ENCODE results near the gene KIF16B. TPM values are rescaled to one million over a fixed set of nuclear protein-coding genes. Genes with fewer than 3 reads are reported as not detected.

The KIF16B gene
- total and polyA plus RNA-seq, 2 experiments from 2014 or later, result 6.5 to 11.1 TPM

DNA sequence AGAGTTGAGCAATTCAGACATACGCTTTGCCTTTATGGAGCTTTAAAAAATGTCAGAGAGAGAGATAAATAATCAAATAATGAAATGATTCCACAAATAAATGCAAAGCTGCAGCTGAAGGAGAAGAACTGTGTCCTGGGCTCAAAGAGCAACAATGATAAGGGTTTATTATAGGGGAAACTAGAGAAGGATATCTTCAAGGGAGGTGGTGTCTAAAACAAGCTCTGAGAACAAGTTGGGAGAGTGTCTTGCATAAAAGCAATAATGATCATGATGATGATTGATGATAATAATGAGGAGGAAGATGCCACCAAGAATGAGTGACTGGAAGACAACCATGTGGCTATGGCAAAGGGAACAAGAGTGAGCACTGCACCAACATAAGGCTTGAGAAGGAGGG lies 164.3 kb downstream of the KIF16B start:
- no peak overlapping the region for H2AFZ ChIP-seq
- Mint-ChIP-seq H3K27me3 (ENCODE audit: insufficient read depth, low read depth, poor library complexity) (peaks cover 2% of the 10 kb centered on the region), H3K9me3 (peaks cover 3% of the 10 kb centered on the region; the same call in 1 of the 3 replicates), H3K4me3 (no peak overlapping the region), H3K36me3 (ENCODE audit: low read depth) (peaks cover 20% of the 10 kb centered on the region; the same call in 2 of the 3 replicates), H3K4me1 (no peaks in the 10 kb centered on the region), H3K27ac (no peak overlapping the region)
- DNase-seq (ENCODE audit: low spot score), result no peak
- H3K27ac ChIP-seq (ENCODE audit: low read depth), result no peak overlapping the region
- no peaks in the 10 kb centered on the region for H3K4me1 ChIP-seq (ENCODE audit: insufficient read depth)
- ATAC-seq, result no peak
- H3K9me2 ChIP-seq (ENCODE audit: insufficient read depth), result no peaks in the 10 kb centered on the region; the same call in 1 of the 2 replicates
- H3K4me3 ChIP-seq, result no peak overlapping the region
- H4K20me1 ChIP-seq (replicated peaks; ENCODE audit: insufficient read depth), result no peaks in the 10 kb centered on the region
- no peaks in the 10 kb centered on the region for H3K79me2 ChIP-seq (replicated peaks; ENCODE audit: insufficient read depth)
- no peaks in the 10 kb centered on the region for H3K36me3 ChIP-seq (ENCODE audit: insufficient read depth)
- no peak overlapping the region for H3K4me2 ChIP-seq
- H3K27me3 ChIP-seq (ENCODE audit: insufficient read depth), result no peaks in the 10 kb centered on the region
- no peaks in the 10 kb centered on the region for H3F3A ChIP-seq (replicated peaks; ENCODE audit: low read depth)
- TF ChIP-seq, protein P1, sequence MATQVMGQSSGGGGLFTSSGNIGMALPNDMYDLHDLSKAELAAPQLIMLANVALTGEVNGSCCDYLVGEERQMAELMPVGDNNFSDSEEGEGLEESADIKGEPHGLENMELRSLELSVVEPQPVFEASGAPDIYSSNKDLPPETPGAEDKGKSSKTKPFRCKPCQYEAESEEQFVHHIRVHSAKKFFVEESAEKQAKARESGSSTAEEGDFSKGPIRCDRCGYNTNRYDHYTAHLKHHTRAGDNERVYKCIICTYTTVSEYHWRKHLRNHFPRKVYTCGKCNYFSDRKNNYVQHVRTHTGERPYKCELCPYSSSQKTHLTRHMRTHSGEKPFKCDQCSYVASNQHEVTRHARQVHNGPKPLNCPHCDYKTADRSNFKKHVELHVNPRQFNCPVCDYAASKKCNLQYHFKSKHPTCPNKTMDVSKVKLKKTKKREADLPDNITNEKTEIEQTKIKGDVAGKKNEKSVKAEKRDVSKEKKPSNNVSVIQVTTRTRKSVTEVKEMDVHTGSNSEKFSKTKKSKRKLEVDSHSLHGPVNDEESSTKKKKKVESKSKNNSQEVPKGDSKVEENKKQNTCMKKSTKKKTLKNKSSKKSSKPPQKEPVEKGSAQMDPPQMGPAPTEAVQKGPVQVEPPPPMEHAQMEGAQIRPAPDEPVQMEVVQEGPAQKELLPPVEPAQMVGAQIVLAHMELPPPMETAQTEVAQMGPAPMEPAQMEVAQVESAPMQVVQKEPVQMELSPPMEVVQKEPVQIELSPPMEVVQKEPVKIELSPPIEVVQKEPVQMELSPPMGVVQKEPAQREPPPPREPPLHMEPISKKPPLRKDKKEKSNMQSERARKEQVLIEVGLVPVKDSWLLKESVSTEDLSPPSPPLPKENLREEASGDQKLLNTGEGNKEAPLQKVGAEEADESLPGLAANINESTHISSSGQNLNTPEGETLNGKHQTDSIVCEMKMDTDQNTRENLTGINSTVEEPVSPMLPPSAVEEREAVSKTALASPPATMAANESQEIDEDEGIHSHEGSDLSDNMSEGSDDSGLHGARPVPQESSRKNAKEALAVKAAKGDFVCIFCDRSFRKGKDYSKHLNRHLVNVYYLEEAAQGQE (IDR thresholded peaks at IDR 0.05; ENCODE audit: unreplicated experiment), result no peak
- no peak for TF ChIP-seq EZH2phosphoT487 (IDR thresholded peaks at IDR 0.05; ENCODE audit: unreplicated experiment)
- TF ChIP-seq, protein P2, sequence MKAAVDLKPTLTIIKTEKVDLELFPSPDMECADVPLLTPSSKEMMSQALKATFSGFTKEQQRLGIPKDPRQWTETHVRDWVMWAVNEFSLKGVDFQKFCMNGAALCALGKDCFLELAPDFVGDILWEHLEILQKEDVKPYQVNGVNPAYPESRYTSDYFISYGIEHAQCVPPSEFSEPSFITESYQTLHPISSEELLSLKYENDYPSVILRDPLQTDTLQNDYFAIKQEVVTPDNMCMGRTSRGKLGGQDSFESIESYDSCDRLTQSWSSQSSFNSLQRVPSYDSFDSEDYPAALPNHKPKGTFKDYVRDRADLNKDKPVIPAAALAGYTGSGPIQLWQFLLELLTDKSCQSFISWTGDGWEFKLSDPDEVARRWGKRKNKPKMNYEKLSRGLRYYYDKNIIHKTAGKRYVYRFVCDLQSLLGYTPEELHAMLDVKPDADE (IDR thresholded peaks at IDR 0.05), result no peak
- TF ChIP-seq, protein P3, sequence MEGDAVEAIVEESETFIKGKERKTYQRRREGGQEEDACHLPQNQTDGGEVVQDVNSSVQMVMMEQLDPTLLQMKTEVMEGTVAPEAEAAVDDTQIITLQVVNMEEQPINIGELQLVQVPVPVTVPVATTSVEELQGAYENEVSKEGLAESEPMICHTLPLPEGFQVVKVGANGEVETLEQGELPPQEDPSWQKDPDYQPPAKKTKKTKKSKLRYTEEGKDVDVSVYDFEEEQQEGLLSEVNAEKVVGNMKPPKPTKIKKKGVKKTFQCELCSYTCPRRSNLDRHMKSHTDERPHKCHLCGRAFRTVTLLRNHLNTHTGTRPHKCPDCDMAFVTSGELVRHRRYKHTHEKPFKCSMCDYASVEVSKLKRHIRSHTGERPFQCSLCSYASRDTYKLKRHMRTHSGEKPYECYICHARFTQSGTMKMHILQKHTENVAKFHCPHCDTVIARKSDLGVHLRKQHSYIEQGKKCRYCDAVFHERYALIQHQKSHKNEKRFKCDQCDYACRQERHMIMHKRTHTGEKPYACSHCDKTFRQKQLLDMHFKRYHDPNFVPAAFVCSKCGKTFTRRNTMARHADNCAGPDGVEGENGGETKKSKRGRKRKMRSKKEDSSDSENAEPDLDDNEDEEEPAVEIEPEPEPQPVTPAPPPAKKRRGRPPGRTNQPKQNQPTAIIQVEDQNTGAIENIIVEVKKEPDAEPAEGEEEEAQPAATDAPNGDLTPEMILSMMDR (conservative IDR thresholded peaks at IDR 0.05; ENCODE audit: low read depth in 2 of 2), result no peak
- TF ChIP-seq ZNF331 (CRISPR knock-in tag; IDR thresholded peaks at IDR 0.05; ENCODE audit: low read depth), result no peak
- TF ChIP-seq NANOG (IDR thresholded peaks at IDR 0.05; ENCODE audit: borderline replicate concordance), result no peak
- TF ChIP-seq EZH2 (IDR thresholded peaks at IDR 0.05; ENCODE audit: low read depth, unreplicated experiment), result no peak
- no peak for TF ChIP-seq POLR2AphosphoS5 (IDR thresholded peaks at IDR 0.05; ENCODE audit: low read depth)
- TF ChIP-seq, protein P4, sequence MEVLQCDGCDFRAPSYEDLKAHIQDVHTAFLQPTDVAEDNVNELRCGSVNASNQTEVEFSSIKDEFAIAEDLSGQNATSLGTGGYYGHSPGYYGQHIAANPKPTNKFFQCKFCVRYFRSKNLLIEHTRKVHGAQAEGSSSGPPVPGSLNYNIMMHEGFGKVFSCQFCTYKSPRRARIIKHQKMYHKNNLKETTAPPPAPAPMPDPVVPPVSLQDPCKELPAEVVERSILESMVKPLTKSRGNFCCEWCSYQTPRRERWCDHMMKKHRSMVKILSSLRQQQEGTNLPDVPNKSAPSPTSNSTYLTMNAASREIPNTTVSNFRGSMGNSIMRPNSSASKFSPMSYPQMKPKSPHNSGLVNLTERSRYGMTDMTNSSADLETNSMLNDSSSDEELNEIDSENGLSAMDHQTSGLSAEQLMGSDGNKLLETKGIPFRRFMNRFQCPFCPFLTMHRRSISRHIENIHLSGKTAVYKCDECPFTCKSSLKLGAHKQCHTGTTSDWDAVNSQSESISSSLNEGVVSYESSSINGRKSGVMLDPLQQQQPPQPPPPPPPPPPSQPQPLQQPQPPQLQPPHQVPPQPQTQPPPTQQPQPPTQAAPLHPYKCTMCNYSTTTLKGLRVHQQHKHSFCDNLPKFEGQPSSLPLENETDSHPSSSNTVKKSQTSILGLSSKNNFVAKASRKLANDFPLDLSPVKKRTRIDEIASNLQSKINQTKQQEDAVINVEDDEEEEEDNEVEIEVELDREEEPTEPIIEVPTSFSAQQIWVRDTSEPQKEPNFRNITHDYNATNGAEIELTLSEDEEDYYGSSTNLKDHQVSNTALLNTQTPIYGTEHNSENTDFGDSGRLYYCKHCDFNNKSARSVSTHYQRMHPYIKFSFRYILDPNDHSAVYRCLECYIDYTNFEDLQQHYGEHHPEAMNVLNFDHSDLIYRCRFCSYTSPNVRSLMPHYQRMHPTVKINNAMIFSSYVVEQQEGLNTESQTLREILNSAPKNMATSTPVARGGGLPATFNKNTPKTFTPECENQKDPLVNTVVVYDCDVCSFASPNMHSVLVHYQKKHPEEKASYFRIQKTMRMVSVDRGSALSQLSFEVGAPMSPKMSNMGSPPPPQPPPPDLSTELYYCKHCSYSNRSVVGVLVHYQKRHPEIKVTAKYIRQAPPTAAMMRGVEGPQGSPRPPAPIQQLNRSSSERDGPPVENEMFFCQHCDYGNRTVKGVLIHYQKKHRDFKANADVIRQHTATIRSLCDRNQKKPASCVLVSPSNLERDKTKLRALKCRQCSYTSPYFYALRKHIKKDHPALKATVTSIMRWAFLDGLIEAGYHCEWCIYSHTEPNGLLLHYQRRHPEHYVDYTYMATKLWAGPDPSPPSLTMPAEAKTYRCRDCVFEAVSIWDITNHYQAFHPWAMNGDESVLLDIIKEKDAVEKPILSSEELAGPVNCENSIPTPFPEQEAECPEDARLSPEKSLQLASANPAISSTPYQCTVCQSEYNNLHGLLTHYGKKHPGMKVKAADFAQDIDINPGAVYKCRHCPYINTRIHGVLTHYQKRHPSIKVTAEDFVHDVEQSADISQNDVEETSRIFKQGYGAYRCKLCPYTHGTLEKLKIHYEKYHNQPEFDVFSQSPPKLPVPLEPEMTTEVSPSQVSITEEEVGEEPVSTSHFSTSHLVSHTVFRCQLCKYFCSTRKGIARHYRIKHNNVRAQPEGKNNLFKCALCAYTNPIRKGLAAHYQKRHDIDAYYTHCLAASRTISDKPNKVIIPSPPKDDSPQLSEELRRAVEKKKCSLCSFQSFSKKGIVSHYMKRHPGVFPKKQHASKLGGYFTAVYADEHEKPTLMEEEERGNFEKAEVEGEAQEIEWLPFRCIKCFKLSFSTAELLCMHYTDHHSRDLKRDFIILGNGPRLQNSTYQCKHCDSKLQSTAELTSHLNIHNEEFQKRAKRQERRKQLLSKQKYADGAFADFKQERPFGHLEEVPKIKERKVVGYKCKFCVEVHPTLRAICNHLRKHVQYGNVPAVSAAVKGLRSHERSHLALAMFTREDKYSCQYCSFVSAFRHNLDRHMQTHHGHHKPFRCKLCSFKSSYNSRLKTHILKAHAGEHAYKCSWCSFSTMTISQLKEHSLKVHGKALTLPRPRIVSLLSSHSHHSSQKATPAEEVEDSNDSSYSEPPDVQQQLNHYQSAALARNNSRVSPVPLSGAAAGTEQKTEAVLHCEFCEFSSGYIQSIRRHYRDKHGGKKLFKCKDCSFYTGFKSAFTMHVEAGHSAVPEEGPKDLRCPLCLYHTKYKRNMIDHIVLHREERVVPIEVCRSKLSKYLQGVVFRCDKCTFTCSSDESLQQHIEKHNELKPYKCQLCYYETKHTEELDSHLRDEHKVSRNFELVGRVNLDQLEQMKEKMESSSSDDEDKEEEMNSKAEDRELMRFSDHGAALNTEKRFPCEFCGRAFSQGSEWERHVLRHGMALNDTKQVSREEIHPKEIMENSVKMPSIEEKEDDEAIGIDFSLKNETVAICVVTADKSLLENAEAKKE (CRISPR knock-in tag; IDR thresholded peaks at IDR 0.05), result no peak
- TF ChIP-seq ZNF114 (CRISPR knock-in tag; IDR thresholded peaks at IDR 0.05), result no peak

All from GM23338 (cell line).